Thymus (tissue), 2 donors: ENCODE data around the gene UROD. TPM values are rescaled to one million over a fixed set of nuclear protein-coding genes. Genes with fewer than 3 reads are reported as not detected.

Experiments
- polyA plus RNA-seq: library from polyadenylated mRNA; stranded (reverse); fragments of 200-250 nt; gene quantifications from one replicate; pipeline ENCODE4 v1.2.3, GENCODE V29; 2013
- total RNA-seq: library from RNA; stranded (reverse); fragments of 120-200 nt; gene quantifications from one replicate; pipeline ENCODE4 v1.2.4, GENCODE V29; 2013
- donor health status: healthy.

UROD gene
- total and polyA plus RNA-seq, 2 donors, result 68.2 to 98.7 TPM

Other genes with a start within 250 kb of the UROD start
- 3,262 TPM for gene RPS8, start 236.7 kb upstream of the UROD start, total RNA-seq
- 3,732 TPM for gene RPS8, start 236.7 kb upstream of the UROD start, polyA plus RNA-seq
- gene BEST4, start 224.1 kb upstream of the UROD start, total RNA-seq, result 0.28 TPM
- gene BEST4, start 224.1 kb upstream of the UROD start, polyA plus RNA-seq, result 1.3 TPM
- 10.1 TPM for gene PLK3, start 211.9 kb upstream of the UROD start, total RNA-seq
- 32.9 TPM for gene PLK3, start 211.9 kb upstream of the UROD start, polyA plus RNA-seq
- 0.09 TPM for gene DYNLT4, start 204.9 kb upstream of the UROD start, total RNA-seq
- 0.09 TPM for gene DYNLT4, start 204.9 kb upstream of the UROD start, polyA plus RNA-seq
- 0.42 TPM for gene BTBD19, start 203.7 kb upstream of the UROD start, total RNA-seq
- 3.8 TPM for gene BTBD19, start 203.7 kb upstream of the UROD start, polyA plus RNA-seq
- 0.33 TPM for gene PTCH2, start 169.0 kb upstream of the UROD start, total RNA-seq
- gene PTCH2, start 169.0 kb upstream of the UROD start, polyA plus RNA-seq, result 0.91 TPM
- gene EIF2B3, start 25.7 kb upstream of the UROD start, total RNA-seq, result 33.4 TPM
- gene EIF2B3, start 25.7 kb upstream of the UROD start, polyA plus RNA-seq, result 12.3 TPM
- 8.0 TPM for gene HECTD3, start 930 bp upstream of the UROD start, total RNA-seq
- 22.5 TPM for gene HECTD3, start 930 bp upstream of the UROD start, polyA plus RNA-seq
- gene ZSWIM5, start 194.4 kb downstream of the UROD start, total RNA-seq, result 0.24 TPM
- 0.39 TPM for gene ZSWIM5, start 194.4 kb downstream of the UROD start, polyA plus RNA-seq